Neuronal stem cell (in vitro differentiated cells): ENCODE data around the gene RRAS.

ENCODE experiments used
- DNase-seq: peaks from one replicate; pipeline ENCODE4 v3.0.0-alpha.2; 2013; ENCODE audit warnings: low spot score
- H2AFZ ChIP-seq: one replicate; pipeline ENCODE4 v1.6.1; 2013; ENCODE audit warnings: mild to moderate bottlenecking, low read length, inconsistent platforms
- H2AK5ac ChIP-seq: 2 replicates; pipeline ENCODE4 v1.6.1; 2013; ENCODE audit warnings: low read depth, mild to moderate bottlenecking, inconsistent platforms, low read length, moderate library complexity, mixed read lengths
- H2BK120ac ChIP-seq: 2 replicates; pipeline ENCODE4 v1.6.1; 2013; ENCODE audit warnings: low read depth, mild to moderate bottlenecking, inconsistent platforms, low read length, moderate library complexity, mixed read lengths
- H2BK12ac ChIP-seq: one replicate; pipeline ENCODE4 v1.6.1; 2013; ENCODE audit warnings: low read length, inconsistent platforms
- H2BK15ac ChIP-seq: 2 replicates; pipeline ENCODE4 v1.6.1; 2013; ENCODE audit warnings: mild to moderate bottlenecking, low read length, inconsistent platforms, mixed read lengths
- H2BK5ac ChIP-seq: one replicate; pipeline ENCODE4 v1.6.1; 2013; ENCODE audit warnings: inconsistent platforms, mild to moderate bottlenecking, low read length, moderate library complexity
- H3K14ac ChIP-seq: one replicate; pipeline ENCODE4 v1.6.1; 2013; ENCODE audit warnings: low read length, inconsistent platforms
- H3K18ac ChIP-seq: 2 replicates; pipeline ENCODE4 v1.6.1; 2013; ENCODE audit warnings: low read length, inconsistent platforms
- H3K23ac ChIP-seq: 2 replicates; pipeline ENCODE4 v1.6.1; 2013; ENCODE audit warnings: low read depth, mild to moderate bottlenecking, mixed read lengths, low read length, inconsistent platforms; ENCODE audit not compliant: poor library complexity
- H3K27ac ChIP-seq: replicated peaks from 3 replicates; pipeline ENCODE4 v1.5.1; 2013; ENCODE audit warnings: low read length, inconsistent platforms
- H3K27me3 ChIP-seq, 3 experiments: 2 replicates each; pipeline ENCODE4 v1.6.1; 2013; ENCODE audit warnings: low read length in 3 of 3, mild to moderate bottlenecking in 2 of 3, inconsistent platforms in 1 of 3, low read depth in 1 of 3, mixed read lengths in 1 of 3, moderate library complexity in 1 of 3; ENCODE audit not compliant: control insufficient read depth in 3 of 3, insufficient read depth in 3 of 3
- H3K36me3 ChIP-seq, 2 donors: replicated peaks in 1 of 2; 2 replicates each; pipeline ENCODE4 v1.6.1; 2013; ENCODE audit warnings: low read length in 2 of 2; ENCODE audit not compliant: control insufficient read depth in 2 of 2, insufficient read depth in 2 of 2
- H3K4ac ChIP-seq: 2 replicates; pipeline ENCODE4 v1.6.1; 2013; ENCODE audit warnings: inconsistent platforms, mild to moderate bottlenecking, low read length, moderate library complexity
- H3K4me1 ChIP-seq, 2 donors: 1 replicate in 1 of 2; 2 replicates in 1 of 2; pipeline ENCODE4 v1.6.1; 2013; ENCODE audit warnings: low read length in 2 of 2, low read depth in 1 of 2; ENCODE audit not compliant: control insufficient read depth in 2 of 2, insufficient read depth in 1 of 2
- H3K4me2 ChIP-seq: one replicate; pipeline ENCODE4 v1.6.1; 2013; ENCODE audit warnings: mild to moderate bottlenecking, low read length, inconsistent platforms; ENCODE audit not compliant: insufficient read depth, poor library complexity, severe bottlenecking
- H3K4me3 ChIP-seq, 2 donors: 2 replicates each; pipeline ENCODE4 v1.5.1; 2013; ENCODE audit warnings: low read length in 2 of 2, mild to moderate bottlenecking in 2 of 2, inconsistent platforms in 1 of 2, moderate library complexity in 1 of 2
- H3K79me1 ChIP-seq: one replicate; pipeline ENCODE4 v1.6.1; 2013; ENCODE audit warnings: low read depth, mild to moderate bottlenecking, inconsistent platforms, low read length, moderate library complexity
- H3K9ac ChIP-seq: one replicate; pipeline ENCODE4 v1.6.1; 2013; ENCODE audit warnings: mild to moderate bottlenecking, low read depth, low read length, inconsistent platforms; ENCODE audit not compliant: poor library complexity
- H3K9me3 ChIP-seq, 2 donors: replicated peaks in 1 of 2; 2 replicates each; pipeline versions ENCODE3 to v1.6.1; 2013; ENCODE audit warnings: low read length in 2 of 2, mild to moderate bottlenecking in 2 of 2, inconsistent platforms in 1 of 2, low read depth in 1 of 2, mixed read lengths in 1 of 2, moderate library complexity in 1 of 2; ENCODE audit not compliant: control insufficient read depth in 2 of 2, insufficient read depth in 1 of 2
- H4K8ac ChIP-seq: one replicate; pipeline ENCODE4 v1.6.1; 2013; ENCODE audit warnings: low read depth, mild to moderate bottlenecking, inconsistent platforms, low read length, moderate library complexity
- H4K91ac ChIP-seq: one replicate; pipeline ENCODE4 v1.6.1; 2013; ENCODE audit warnings: low read length, low read depth, mild to moderate bottlenecking, inconsistent platforms; ENCODE audit not compliant: poor library complexity
- WGBS, 2 donors: extraction: QIAGEN DNeasy Blood & Tissue Kit; methylation state at CpG; one replicate each; pipeline ENCODE4 v1.1.7; 2013; ENCODE audit warnings: missing lambda C conversion rate in 2 of 2, mixed read lengths in 1 of 2; ENCODE audit not compliant: insufficient read length in 2 of 2, insufficient replicate concordance in 1 of 2; ENCODE audit errors: extremely low coverage in 2 of 2; 5-methylcytosine and 5-hydroxymethylcytosine counted together

Gene RRAS

DNA sequence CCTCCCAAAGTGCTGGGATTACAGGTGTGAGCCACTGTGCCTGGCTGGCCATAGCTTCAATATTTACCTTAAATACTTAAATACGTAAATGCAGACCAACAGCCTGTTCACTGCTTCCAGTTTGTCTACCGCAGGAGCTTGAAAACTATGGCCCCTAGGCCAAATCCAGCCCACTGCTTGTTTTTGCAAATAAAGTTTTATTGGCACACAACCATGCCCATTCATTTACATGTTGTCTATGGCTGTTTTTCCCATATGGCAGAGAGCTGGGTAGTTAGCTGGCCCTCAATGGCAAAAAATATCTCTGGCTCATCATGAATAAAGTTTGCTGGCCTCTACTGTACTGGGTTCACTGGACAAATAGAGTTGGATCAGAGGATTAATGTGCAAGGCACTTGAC is 37.1 kb downstream of the RRAS start:
- Histone ChIP-seq H3K27me3 (no peaks in the 10 kb centered on the region), H3K79me1 (peaks cover 22% of the 10 kb centered on the region), H3K36me3 (peaks cover 53 to 93% of the 10 kb centered on the region in 2 donors), H2BK120ac (no peak overlapping the region), H3K18ac (no peak overlapping the region), H3K23ac (no peak overlapping the region), H3K4me1 (no peaks in the 10 kb centered on the region), H3K9me3 (no peaks in the 10 kb centered on the region), H2AK5ac (no peak overlapping the region), H4K91ac (no peak overlapping the region), H3K9ac (no peak overlapping the region), H3K4ac (no peak overlapping the region), H2BK12ac (no peak overlapping the region), H2BK15ac (no peak overlapping the region), H3K27ac (no peak overlapping the region), H2BK5ac (no peak overlapping the region), H3K4me3 (no peak overlapping the region), H3K4me2 (no peak overlapping the region), H4K8ac (no peak overlapping the region), H3K14ac (no peak overlapping the region), H2AFZ (no peak overlapping the region)
- WGBS, 2 donors = no CpG with 5 or more reads among the region's 2 CpGs
- no peak for DNase-seq

DNA sequence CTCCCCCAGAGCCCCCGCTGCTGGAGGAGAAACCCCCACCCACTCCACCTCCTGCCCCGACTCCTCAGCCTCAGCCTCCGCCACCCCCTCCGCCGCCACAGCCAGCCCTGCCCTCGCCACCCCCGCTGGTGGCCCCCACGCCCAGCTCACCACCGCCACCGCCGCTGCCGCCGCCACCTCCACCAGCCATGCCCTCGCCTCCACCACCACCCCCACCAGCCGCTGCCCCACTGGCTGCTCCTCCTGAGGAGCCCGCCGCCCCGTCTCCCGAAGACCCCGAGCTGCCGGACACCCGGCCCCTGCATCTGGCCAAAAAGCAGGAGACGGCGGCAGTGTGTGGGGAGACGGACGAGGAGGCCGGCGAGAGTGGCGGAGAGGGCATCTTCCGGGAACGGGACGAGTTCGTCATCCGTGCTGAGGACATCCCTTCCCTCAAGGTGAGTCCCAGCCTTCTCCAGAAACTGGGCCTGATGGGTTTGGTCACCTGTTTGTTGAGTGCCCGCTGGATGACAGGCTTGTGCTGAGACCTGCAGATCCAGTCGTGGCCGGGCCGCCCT is 38.4 kb downstream of the RRAS start:
- Histone ChIP-seq H2AFZ (no peak overlapping the region), H2BK12ac (no peak overlapping the region), H3K18ac (no peak overlapping the region), H4K91ac (no peak overlapping the region), H4K8ac (no peak overlapping the region), H3K4me2 (no peak overlapping the region), H3K9ac (peak overlapping the region; percentile 79), H2BK5ac (no peak overlapping the region), H3K27ac (no peak overlapping the region), H2BK15ac (no peak overlapping the region), H3K14ac (no peak overlapping the region), H2BK120ac (no peak overlapping the region), H3K4ac (no peak overlapping the region), H3K79me1 (peaks cover 26% of the 10 kb centered on the region), H3K9me3 (no peaks in the 10 kb centered on the region), H2AK5ac (no peak overlapping the region), H3K27me3 (no peaks in the 10 kb centered on the region), H3K36me3 (peaks cover 56 to 90% of the 10 kb centered on the region in 2 donors), H3K23ac (peak overlapping the region; percentile 65), H3K4me3 (no peak overlapping the region), H3K4me1 (no peaks in the 10 kb centered on the region)
- no CpG with 5 or more reads among the region's 38 CpGs for WGBS, 2 donors
- DNase-seq = no peak

DNA sequence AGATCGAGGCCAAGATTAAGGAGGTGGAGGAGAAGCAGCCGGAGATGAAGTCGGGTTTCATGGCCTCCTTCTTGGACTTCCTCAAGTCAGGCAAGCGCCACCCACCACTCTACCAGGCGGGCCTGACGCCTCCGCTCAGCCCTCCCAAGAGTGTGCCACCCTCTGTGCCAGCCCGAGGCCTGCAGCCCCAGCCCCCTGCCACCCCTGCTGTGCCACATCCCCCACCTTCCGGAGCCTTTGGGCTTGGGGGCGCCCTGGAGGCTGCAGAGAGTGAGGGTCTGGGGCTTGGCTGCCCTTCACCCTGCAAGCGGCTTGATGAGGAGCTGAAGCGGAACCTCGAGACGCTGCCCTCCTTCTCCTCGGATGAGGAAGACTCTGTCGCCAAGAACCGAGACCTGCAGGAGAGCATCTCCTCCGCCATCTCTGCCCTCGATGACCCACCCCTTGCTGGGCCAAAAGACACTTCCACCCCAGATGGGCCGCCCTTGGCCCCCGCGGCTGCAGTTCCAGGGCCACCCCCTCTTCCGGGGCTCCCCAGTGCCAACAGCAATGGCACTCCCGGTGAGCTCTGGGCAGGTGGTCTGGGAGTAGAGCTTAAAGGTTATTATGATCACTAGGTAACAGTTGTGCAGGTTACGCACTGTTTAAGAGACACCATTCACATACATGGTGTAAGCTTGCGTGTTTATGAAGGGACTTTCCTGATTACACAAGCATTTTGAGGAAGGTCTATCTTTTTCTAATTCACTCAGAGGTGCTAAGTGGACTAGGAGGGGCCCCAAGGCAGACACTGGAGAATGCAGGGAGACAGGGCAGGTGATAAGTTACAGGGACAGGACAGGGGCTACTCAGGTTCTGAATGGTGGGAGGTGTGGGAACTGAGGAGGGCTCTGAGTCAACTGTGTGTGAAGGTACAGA is 40.3 kb downstream of the RRAS start:
- DNase-seq = no peak
- Histone ChIP-seq H4K91ac (no peak overlapping the region), H3K27ac (no peak overlapping the region), H3K4me3 (no peak overlapping the region), H3K23ac (peak overlapping the region; percentile 55), H4K8ac (peak overlapping the region; percentile 72), H2AFZ (no peak overlapping the region), H3K18ac (no peak overlapping the region), H3K27me3 (no peaks in the 10 kb centered on the region), H3K4ac (no peak overlapping the region), H3K9ac (no peak overlapping the region), H2BK5ac (peak overlapping the region; percentile 13), H2BK15ac (no peak overlapping the region), H2AK5ac (no peak overlapping the region), H3K79me1 (peaks cover 30% of the 10 kb centered on the region), H2BK12ac (no peak overlapping the region), H3K36me3 (peaks cover 63 to 89% of the 10 kb centered on the region in 2 donors), H2BK120ac (no peak overlapping the region), H3K14ac (no peak overlapping the region), H3K9me3 (no peaks in the 10 kb centered on the region), H3K4me1 (no peaks in the 10 kb centered on the region), H3K4me2 (no peak overlapping the region)
- WGBS, 2 donors = no CpG with 5 or more reads among the region's 26 CpGs

DNA sequence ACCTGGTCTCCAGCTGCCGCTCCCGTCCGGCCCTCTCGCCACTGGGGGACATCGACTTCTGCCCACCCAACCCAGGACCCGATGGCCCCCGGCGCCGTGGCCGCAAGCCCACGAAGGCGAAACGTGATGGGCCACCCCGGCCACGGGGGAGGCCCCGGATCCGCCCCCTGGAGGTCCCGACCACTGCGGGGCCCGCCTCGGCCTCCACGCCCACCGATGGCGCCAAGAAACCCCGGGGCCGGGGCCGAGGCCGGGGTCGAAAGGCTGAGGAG is 42.3 kb downstream of the RRAS start:
- H2BK15ac ChIP-seq = no peak overlapping the region
- WGBS, 2 donors = no CpG with 5 or more reads among the region's 29 CpGs
- no peak overlapping the region for H4K91ac ChIP-seq
- H2AK5ac ChIP-seq = no peak overlapping the region
- H3K4me2 ChIP-seq = no peak overlapping the region
- peaks cover 61 to 81% of the 10 kb centered on the region in 2 donors for H3K36me3 ChIP-seq
- H3K27ac ChIP-seq = no peak overlapping the region
- no peak overlapping the region for H2AFZ ChIP-seq
- H2BK5ac ChIP-seq = no peak overlapping the region
- H2BK120ac ChIP-seq = no peak overlapping the region
- no peak overlapping the region for H3K4ac ChIP-seq
- no peak overlapping the region for H3K4me3 ChIP-seq
- H4K8ac ChIP-seq = peak overlapping the region; percentile 65
- H3K27me3 ChIP-seq = no peaks in the 10 kb centered on the region
- peak overlapping the region; percentile 47 for H3K14ac ChIP-seq
- no peak for DNase-seq
- H3K9ac ChIP-seq = no peak overlapping the region
- H3K79me1 ChIP-seq = peaks cover 31% of the 10 kb centered on the region
- H3K9me3 ChIP-seq = no peaks in the 10 kb centered on the region
- peaks cover 4 to 5% of the 10 kb centered on the region in 2 donors for H3K4me1 ChIP-seq
- H3K23ac ChIP-seq = no peak overlapping the region
- no peak overlapping the region for H2BK12ac ChIP-seq
- H3K18ac ChIP-seq = no peak overlapping the region
